GM18868 (cell line): ENCODE data around the gene ADAM10.
"Not testable (repeated sequence)": the region's sequence is repeated elsewhere in the genome, so short reads cannot be mapped to it uniquely, and the experiment has no call there.

Experiments used
- ATAC-seq: cut with Tn5 transposase; IDR thresholded peaks from one replicate; pipeline ENCODE4 v1.9.1; 2021; ENCODE audit warnings: mild to moderate bottlenecking, moderate library complexity; ENCODE audit not compliant: unreplicated experiment

Gene ADAM10

GRCh38 chr15:58622877-58623276, 126.6 kb downstream of the ADAM10 start:
- no peak for ATAC-seq

- ATAC-seq: not testable (repeated sequence)
These were observed 129.2 kb downstream of the ADAM10 start for GRCh38 chr15:58620268-58620667.

- ATAC-seq: no peak
These were observed 133.3 kb downstream of the ADAM10 start for GRCh38 chr15:58616171-58616570.

- no peak for ATAC-seq
These were observed 137.5 kb downstream of the ADAM10 start for GRCh38 chr15:58611731-58612676.

- ATAC-seq: no peak
These were observed 140.8 kb downstream of the ADAM10 start for GRCh38 chr15:58608711-58609110.

- ATAC-seq: no peak
These were observed 141.3 kb downstream of the ADAM10 start for GRCh38 chr15:58608129-58608590.

- ATAC-seq: no peak
These were observed 142.9 kb downstream of the ADAM10 start for GRCh38 chr15:58606577-58607080.

GRCh38 chr15:58605931-58606530, 143.5 kb downstream of the ADAM10 start:
- ATAC-seq: no peak

GRCh38 chr15:58604455-58604923, 145.0 kb downstream of the ADAM10 start:
- no peak for ATAC-seq

- not testable (repeated sequence) for ATAC-seq
These were observed 145.6 kb downstream of the ADAM10 start for GRCh38 chr15:58603927-58604326.

GRCh38 chr15:58602823-58603222, 146.7 kb downstream of the ADAM10 start:
- ATAC-seq: no peak

- ATAC-seq: no peak
These were observed 150.7 kb downstream of the ADAM10 start for GRCh38 chr15:58598829-58599210.

- no peak for ATAC-seq
These were observed 151.3 kb downstream of the ADAM10 start for GRCh38 chr15:58597943-58598828.

- ATAC-seq: no peak
These were observed 153.8 kb downstream of the ADAM10 start for GRCh38 chr15:58595516-58596263.

GRCh38 chr15:58594898-58595297, 154.6 kb downstream of the ADAM10 start:
- no peak for ATAC-seq

GRCh38 chr15:58593870-58594269, 155.6 kb downstream of the ADAM10 start:
- ATAC-seq: no peak

- ATAC-seq: no peak
These were observed 158.6 kb downstream of the ADAM10 start for GRCh38 chr15:58590926-58591325.

GRCh38 chr15:58590236-58590635, 159.3 kb downstream of the ADAM10 start:
- no peak for ATAC-seq

GRCh38 chr15:58589047-58589446, 160.5 kb downstream of the ADAM10 start:
- no peak for ATAC-seq

GRCh38 chr15:58588096-58588495, 161.4 kb downstream of the ADAM10 start:
- ATAC-seq: no peak
